Measurements from ENCODE around the gene L1CAM. TPM values are rescaled to one million over a fixed set of nuclear protein-coding genes. Genes with fewer than 3 reads are reported as not detected.

The L1CAM gene
- total and polyA plus RNA-seq, 9 of the 15 experiments (the other 6 are each of a cell fraction or from before 2014, with no cell fraction given): 0.09 to 0.86 (median 0.26) TPM; not detected in 3

- TF ChIP-seq CHD7 (IDR thresholded peaks at IDR 0.05; ENCODE audit: low read depth, low read length): peak; percentile 10
- TF ChIP-seq, protein P1, sequence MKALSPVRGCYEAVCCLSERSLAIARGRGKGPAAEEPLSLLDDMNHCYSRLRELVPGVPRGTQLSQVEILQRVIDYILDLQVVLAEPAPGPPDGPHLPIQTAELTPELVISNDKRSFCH (CRISPR knock-in tag; IDR thresholded peaks at IDR 0.05): no peak
- TF ChIP-seq, protein P1 (tag; IDR thresholded peaks at IDR 0.05): peak; percentile 68; the same call in 1 of the 2 replicates
- no peak for TF ChIP-seq SREBF2 (CRISPR knock-in tag; IDR thresholded peaks at IDR 0.05)
- peak; percentile 41; the same call in 1 of the 2 replicates for TF ChIP-seq EP400 (IDR thresholded peaks at IDR 0.05)
- peak; percentile 56 to 75; a peak in 3 of 4 replicates for TF ChIP-seq FOXK2 (conservative IDR thresholded peaks at IDR 0.05 in 1 of 2, IDR thresholded peaks at IDR 0.05 in 1 of 2; ENCODE audit: low read depth in 2 of 2)
- TF ChIP-seq CTBP1 (IDR thresholded peaks at IDR 0.05; ENCODE audit: borderline replicate concordance): peak; percentile 93
- TF ChIP-seq CTCFL (IDR thresholded peaks at IDR 0.05; ENCODE audit: borderline replicate concordance, insufficient read depth, low read depth, low read length, poor library complexity, severe bottlenecking): peak; percentile 22
- 0 out of 2 replicates have a peak, but pooled peaks have one; percentile 39 for TF ChIP-seq CHD2 (IDR thresholded peaks at IDR 0.05; ENCODE audit: low read depth, low read length)
- TF ChIP-seq RB1 (IDR thresholded peaks at IDR 0.05; ENCODE audit: low read depth): peak; percentile 64; the same call in 1 of the 2 replicates
- TF ChIP-seq SIN3B (IDR thresholded peaks at IDR 0.05; ENCODE audit: low read depth): 0 out of 2 replicates have a peak, but pooled peaks have one; percentile 21
- no peak for TF ChIP-seq SIX5 (IDR thresholded peaks at IDR 0.05; ENCODE audit: borderline replicate concordance in 1 of 2, insufficient read depth in 1 of 2, low read depth in 1 of 2, low read length in 2 of 2)
Measured at GRCh38 chrX:153927922-153928760, 42.2 kb upstream of the L1CAM start (continued).

Data from K562 (cell line).